B cell (primary cell): ENCODE data around the gene RASGEF1B.

Experiments
- CTCF ChIP-seq: fragments of 200-600 bp; IDR thresholded peaks from one replicate; pipeline ENCODE4 v1.8.0; 2022; ENCODE audit warnings: antibody characterized with exemption, mild to moderate bottlenecking
- EZH2 ChIP-seq: IDR thresholded peaks from 2 replicates; pipeline ENCODE4 v1.6.1; 2012; ENCODE audit warnings: borderline replicate concordance, low read depth, mild to moderate bottlenecking, moderate library complexity, low read length; ENCODE audit not compliant: insufficient read depth, poor library complexity, severe bottlenecking

- no peak for TF ChIP-seq CTCF
- TF ChIP-seq EZH2, result no peak
Observed at GRCh38 chr4:81404741-81405140, 67.0 kb downstream of the RASGEF1B start.
